Body of pancreas (tissue), 4 donors: ENCODE data around the gene CCDC13. TPM values are rescaled to one million over a fixed set of nuclear protein-coding genes. Genes with fewer than 3 reads are reported as not detected.

Source experiments
- ATAC-seq: fragments of 150-250 bp; one replicate; pipeline ENCODE4 v1.9.1; 2016
- DNase-seq, 4 donors: peaks; one replicate each; pipeline ENCODE4 v3.0.0-alpha.2; 2019
- H3K27ac ChIP-seq, 4 donors: fragments of 200-600 bp; sonication (generic); 1 replicate in 3 of 4; 2 replicates in 1 of 4; pipeline versions ENCODE4 v1.5.1 to v1.6.1; 2016 to 2019; ENCODE audit warnings: mild to moderate bottlenecking in 1 of 4, mixed read lengths in 1 of 4, moderate library complexity in 1 of 4
- H3K27me3 ChIP-seq, 2 donors: fragments of 200-600 bp; sonication (generic); one replicate each; pipeline ENCODE4 v1.6.0; 2016; ENCODE audit warnings: mild to moderate bottlenecking in 1 of 2
- H3K36me3 ChIP-seq, 2 donors: fragments of 200-600 bp; sonication (generic); replicated peaks in 1 of 2; 2 replicates each; pipeline ENCODE4 v1.5.1; 2016; ENCODE audit warnings: low read depth in 2 of 2; ENCODE audit not compliant: insufficient read depth in 1 of 2
- H3K4me1 ChIP-seq: fragments of 200-600 bp; sonication (generic); one replicate; pipeline ENCODE4 v1.6.0; 2016
- H3K4me3 ChIP-seq, 2 donors: fragments of 200-600 bp; sonication (generic); 1 replicate in 1 of 2; 2 replicates in 1 of 2; pipeline ENCODE4 v1.5.1; 2016 to 2019
- H3K9me3 ChIP-seq, 3 donors: fragments of 200-600 bp; sonication (generic); 1 replicate in 2 of 3; 2 replicates in 1 of 3; pipeline ENCODE4 v1.5.1; 2016
- CTCF ChIP-seq, 7 experiments: fragments of 450-650 bp in 4 of 7; fragments of 200-600 bp in 3 of 7; sonication (generic) in 3 of 7; IDR thresholded peaks; one replicate each; pipeline ENCODE4 v1.5.1; 2016 to 2019; ENCODE audit warnings: antibody characterized with exemption in 7 of 7
- POLR2A ChIP-seq, 3 donors: fragments of 450-650 bp; IDR thresholded peaks; one replicate each; pipeline ENCODE4 v1.6.1; 2016; ENCODE audit warnings: antibody characterized with exemption in 3 of 3, mild to moderate bottlenecking in 2 of 3
- WGBS, 2 donors: methylation state at CpG; one replicate each; pipeline ENCODE4 v1.1.5; 2017; 5-methylcytosine and 5-hydroxymethylcytosine counted together
- intact Hi-C: fragments of 100-400 bp; cut with DNase I; formaldehyde crosslinking; loops from one replicate; pipeline ENCODE4 v1.15.1; 2023
- total RNA-seq, 2 donors: library from RNA; depleted of rRNA; stranded (reverse); fragments of >200 nt; gene quantifications; one replicate each; pipeline ENCODE4 v1.1.0, GENCODE V29; 2016

CCDC13 gene
- total RNA-seq, 2 donors from 2014 or later = 3.9 to 6.3 TPM

- H3K9me3 ChIP-seq = no peaks in the 10 kb centered on the region
- TF ChIP-seq CTCF (IDR thresholded peaks at IDR 0.05) (peak in 1 of 7 experiments; percentile 4), POLR2A (IDR thresholded peaks at IDR 0.05) (peak; percentile 95 to 98 (median 97))
- no peaks in the 10 kb centered on the region for H3K27me3 ChIP-seq
- ATAC-seq (peak; percentile 98), DNase-seq (peak; percentile 95 to 97 (median 96))
- intact Hi-C loops = no loop called here
- H3K4me1 ChIP-seq = peaks cover 46% of the 10 kb centered on the region
- H3K27ac ChIP-seq = peak within 1 kb of the TSS; percentile 81 to 95 (median 94)
- WGBS, 2 donors = 0 to 1% methylated on average over 48 to 58 of the region's 63 CpGs
- peak within 1 kb of the TSS; percentile 39 to 70 for H3K4me3 ChIP-seq
- H3K36me3 ChIP-seq = no peaks in the 10 kb centered on the region
These were observed 31.2 kb upstream of the CCDC13 start, which contains the start of gene HIGD1A for GRCh38 chr3:42804106-42804830. TSS of gene HIGD1A (minus strand) at chr3:42804490. CDS start at chr3:42794253, 10,237 bp downstream.

- H3K36me3 ChIP-seq = no peaks in the 10 kb centered on the region
- ATAC-seq (peak; percentile 39), DNase-seq (peak; percentile 19 to 59 (median 48))
- WGBS, 2 donors = 0 to 1% methylated on average over 32 to 33 of the region's 33 CpGs
- intact Hi-C loops = no loop called here
- no peaks in the 10 kb centered on the region for H3K9me3 ChIP-seq
- TF ChIP-seq CTCF (IDR thresholded peaks at IDR 0.05) (no peak), POLR2A (IDR thresholded peaks at IDR 0.05) (no peak)
- H3K27me3 ChIP-seq = no peaks in the 10 kb centered on the region
- H3K4me3 ChIP-seq = peak overlapping the region; percentile 37 to 70
- peaks cover 46% of the 10 kb centered on the region for H3K4me1 ChIP-seq
- H3K27ac ChIP-seq = peak overlapping the region; percentile 81 to 95 (median 94)
These were observed 30.5 kb upstream of the CCDC13 start for GRCh38 chr3:42803414-42804105.

DNA sequence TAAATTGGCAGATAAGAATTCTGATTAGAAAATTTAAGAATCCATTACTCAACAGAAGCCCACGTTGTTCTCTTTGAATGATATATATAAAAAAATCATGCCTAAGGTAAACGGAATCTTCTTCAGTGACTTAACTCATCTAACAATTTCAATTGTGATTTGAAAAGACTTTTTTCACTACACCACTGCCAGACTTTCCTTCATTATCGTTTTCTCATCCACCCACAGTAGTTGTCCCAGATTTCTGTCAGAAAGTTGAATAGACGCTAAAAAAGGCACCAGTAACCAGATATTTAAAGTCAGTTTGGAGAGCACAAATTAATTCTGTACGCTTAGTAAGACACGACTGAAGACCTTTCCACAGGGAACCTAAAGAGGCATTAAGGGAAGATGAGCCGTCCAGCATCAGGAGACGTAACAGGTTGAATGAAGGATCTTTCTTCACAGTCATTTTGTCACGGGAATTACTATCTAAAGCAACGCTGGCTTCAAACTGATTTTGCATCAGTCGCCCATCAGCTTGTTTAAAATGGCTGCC is 29.9 kb upstream of the CCDC13 start:
- peak overlapping the region; percentile 37 to 70 for H3K4me3 ChIP-seq
- TF ChIP-seq POLR2A (IDR thresholded peaks at IDR 0.05) (no peak), CTCF (IDR thresholded peaks at IDR 0.05) (no peak)
- peaks cover 46% of the 10 kb centered on the region for H3K4me1 ChIP-seq
- no peaks in the 10 kb centered on the region for H3K36me3 ChIP-seq
- peak overlapping the region; percentile 81 to 95 (median 94) for H3K27ac ChIP-seq
- H3K27me3 ChIP-seq = no peaks in the 10 kb centered on the region
- 17 to 21% methylated on average over 11 of the region's 11 CpGs for WGBS, 2 donors
- intact Hi-C loops = no loop called here
- H3K9me3 ChIP-seq = no peaks in the 10 kb centered on the region
- DNase-seq (no peak), ATAC-seq (no peak)

DNA sequence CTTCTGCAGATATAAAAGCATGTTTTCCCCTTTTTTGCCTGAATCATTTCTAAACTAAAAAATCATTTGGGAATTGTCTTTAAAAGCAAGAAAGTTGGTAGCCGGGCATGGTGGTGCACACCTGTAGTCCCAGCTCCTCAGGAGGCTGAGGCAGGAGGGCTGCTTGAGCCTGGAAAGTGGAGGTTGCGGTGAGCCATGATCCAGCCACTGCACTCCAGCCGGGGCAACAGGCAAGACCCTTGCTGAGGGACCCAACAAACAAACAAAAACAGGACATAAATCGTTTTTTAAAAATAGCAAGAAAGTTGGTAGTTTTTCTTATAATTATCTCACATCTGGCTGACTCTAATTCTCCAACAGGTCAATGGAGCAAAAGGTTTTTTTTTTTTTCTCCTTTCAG is 28.7 kb upstream of the CCDC13 start:
- DNase-seq (no peak), ATAC-seq (no peak)
- no peaks in the 10 kb centered on the region for H3K36me3 ChIP-seq
- WGBS, 2 donors = 78 to 80% methylated on average over 4 of the region's 4 CpGs
- no peaks in the 10 kb centered on the region for H3K9me3 ChIP-seq
- no peaks in the 10 kb centered on the region for H3K27me3 ChIP-seq
- peaks cover 46% of the 10 kb centered on the region for H3K4me1 ChIP-seq
- H3K27ac ChIP-seq = no peak overlapping the region
- intact Hi-C loops = no loop called here
- H3K4me3 ChIP-seq = no peak overlapping the region
- TF ChIP-seq POLR2A (IDR thresholded peaks at IDR 0.05) = no peak

GRCh38 chr3:42801048-42801620 is 28.1 kb upstream of the CCDC13 start:
- H3K27ac ChIP-seq = no peak overlapping the region
- no peak overlapping the region for H3K4me3 ChIP-seq
- whole genome bisulfite sequencing, 2 donors = 44 to 50% methylated on average over 3 of the region's 3 CpGs

More at GRCh38 chr3:42801048-42801620, 28.1 kb upstream of the CCDC13 start:
- Histone ChIP-seq H3K36me3 (no peaks in the 10 kb centered on the region), H3K9me3 (no peaks in the 10 kb centered on the region), H3K4me1 (peaks cover 46% of the 10 kb centered on the region), H3K27me3 (no peaks in the 10 kb centered on the region)
- ATAC-seq (no peak), DNase-seq (no peak)
- intact Hi-C loops = no loop called here
- TF ChIP-seq CTCF (IDR thresholded peaks at IDR 0.05) = no peak
- TF ChIP-seq POLR2A (IDR thresholded peaks at IDR 0.05) = no peak
